Stimulated activated CD4-positive, alpha-beta T cell treated with anti-CD3 and anti-CD28 coated beads, Interleukin-1b, Interleukin-23, amount 100 ng/mL, for 4 hours (primary cell): ENCODE data around the gene CHN1.

Experiments
- DNase-seq, 2 donors: peaks; one replicate each; pipeline ENCODE4 v3.0.0-alpha.2; 2020; ENCODE audit warnings: low read depth in 2 of 2

Gene CHN1

DNA sequence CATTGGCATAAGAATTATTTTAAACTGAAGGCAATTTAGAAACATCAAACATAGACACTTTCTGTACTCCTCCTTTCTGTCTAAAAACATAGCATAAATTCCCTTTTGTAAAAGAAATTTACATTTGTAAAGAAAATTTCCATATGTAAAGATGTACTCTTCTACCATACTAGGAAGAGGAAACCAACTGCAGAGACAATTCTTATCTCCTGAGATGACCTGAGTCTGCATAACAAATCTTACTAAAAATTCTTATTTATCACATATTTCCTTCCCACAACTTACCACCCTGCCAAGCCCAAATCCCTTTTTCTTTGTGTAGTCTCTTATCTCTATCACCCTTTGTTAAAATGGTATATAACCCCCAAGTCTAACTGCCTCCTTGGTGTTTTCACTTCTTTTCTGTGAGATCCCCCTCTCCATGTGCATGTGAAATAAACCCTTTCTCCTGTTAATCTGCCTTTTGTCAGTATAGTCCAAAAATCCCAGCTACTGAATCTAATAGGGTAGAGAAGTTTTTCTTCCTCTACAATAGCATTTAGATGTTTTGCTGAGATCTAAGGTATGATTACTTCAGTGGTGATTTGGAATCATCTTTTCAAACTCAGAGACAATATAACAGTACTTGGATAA, 81.0 kb downstream of the CHN1 start:
- DNase-seq = no peak

DNA sequence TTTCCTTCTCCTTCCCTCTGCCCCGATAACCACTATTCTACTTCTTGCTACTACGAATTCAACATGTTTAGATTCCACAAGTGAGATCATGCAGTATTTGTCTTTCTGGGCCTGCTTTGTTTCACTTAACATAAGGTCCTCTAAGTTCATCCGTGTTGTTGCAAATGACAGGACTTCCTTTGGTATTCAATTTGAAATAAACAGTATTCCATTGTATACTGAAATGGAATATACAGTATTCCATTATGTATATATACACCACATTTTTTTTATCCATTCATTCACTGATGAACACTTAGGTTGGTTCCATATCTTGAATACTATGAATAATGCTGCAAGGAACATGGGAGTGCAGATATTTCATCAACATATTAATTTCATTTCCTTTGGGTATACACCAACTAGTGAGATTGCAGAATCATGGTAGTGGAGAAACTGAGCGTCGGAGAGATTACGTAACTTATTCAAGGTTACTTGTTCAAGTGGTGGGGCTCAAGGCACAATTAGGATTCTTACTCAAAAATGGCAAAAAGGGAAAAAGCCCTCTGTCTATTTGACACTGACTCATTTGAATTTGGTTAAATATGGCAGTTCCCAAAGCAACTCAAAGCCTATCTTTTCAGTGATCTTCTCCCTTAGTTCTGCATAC, 85.1 kb downstream of the CHN1 start:
- DNase-seq = no peak

DNA sequence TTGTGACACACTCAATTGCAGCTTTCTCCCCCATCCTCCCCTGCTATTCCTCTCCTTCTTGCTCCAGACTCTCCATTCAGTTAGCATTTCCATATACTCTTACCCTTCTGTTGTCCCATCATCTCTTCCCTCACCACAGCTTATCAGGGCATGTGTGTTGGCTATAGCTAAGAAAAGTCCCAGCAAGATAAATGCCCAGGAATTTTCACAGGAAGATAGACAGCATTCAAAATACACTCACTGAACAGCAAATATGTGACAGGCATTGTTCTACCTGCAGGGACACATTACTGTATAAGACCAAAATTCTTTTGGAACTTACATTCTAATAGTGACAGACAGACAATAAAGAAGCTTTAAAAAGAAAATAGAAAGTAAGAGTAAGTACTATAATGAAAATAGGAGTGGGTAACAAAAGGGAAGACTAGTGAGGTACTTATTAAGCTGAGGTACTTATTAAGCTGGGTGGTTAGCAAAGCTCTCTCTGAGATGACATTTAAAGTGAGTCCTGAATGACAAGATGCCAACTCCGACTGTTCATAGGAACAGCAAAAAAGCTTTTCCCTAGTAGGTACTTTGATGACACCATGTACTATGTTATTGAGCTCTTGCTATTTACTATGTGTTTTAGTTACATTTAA, 86.2 kb downstream of the CHN1 start:
- no peak for DNase-seq

DNA sequence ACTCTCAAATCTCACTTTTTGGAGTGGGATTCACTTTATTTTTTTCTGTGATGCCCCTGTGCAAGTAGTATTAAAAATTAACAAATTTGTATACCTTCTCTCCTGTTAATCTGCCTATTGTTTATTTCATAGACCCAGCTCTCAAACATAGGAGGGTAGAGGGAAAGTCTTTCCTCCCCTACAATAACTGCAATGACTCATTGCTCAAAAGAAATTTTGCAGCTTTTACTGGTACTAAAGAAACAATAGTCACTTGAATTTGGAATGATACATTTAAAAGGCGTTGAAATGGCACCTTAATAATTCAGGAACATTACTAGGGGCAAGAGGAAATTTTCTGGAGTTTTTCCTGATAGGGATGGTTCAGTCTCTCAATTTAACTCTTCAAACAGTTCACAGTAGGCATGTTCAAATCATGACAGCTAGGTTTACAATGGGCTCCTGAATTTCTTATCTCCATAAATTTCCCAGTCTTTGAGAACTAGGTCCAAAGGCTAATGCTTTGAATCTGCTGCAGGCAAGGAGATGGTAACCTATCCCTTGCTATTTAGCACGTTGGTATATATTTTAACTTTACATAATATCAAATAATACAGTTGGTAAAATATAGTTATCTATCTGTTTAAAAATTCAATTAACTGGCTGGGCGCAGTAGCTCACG, 88.8 kb downstream of the CHN1 start:
- no peak for DNase-seq

DNA sequence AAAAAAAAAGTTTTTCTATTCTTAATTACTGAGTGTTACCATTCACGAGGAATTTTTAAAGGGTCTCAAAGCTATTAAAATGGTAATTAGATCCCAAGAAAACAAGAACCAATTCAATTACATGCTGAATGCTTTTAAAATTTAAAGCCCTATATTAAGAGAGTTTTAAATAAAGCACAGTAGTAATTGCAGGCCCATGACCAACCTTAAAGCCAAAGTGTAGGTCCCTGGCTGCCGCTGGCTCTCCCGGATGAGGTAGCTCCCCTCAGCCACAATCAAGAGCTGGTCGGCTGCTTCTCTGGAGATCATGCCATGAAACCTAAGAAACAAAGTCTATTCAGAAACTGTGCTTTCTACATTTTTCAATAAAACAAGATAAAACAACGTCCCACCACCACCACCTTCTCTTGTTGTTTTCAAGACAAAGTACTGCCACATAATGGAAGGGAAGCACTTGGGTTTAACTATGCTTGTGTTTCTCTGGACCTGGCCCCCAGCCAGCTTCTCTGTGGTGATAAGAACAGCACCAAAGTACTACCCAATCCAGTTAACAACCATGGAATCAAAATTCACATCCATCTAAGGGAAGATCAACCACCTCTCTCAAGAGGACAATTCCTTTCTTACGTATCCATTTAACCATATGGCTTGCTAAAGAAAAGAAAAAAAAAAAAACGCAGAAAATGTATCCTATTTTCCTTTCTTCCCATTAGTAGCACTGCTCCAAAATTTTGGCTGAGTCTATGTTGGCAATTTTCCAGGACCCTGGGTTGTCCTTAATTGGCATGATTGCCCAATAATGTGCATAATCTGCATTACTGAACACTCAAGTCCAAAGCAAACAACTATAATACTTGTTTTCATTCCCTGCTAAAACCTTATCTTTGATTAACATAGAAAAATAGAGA, 90.1 kb downstream of the CHN1 start:
- DNase-seq = no peak

DNA sequence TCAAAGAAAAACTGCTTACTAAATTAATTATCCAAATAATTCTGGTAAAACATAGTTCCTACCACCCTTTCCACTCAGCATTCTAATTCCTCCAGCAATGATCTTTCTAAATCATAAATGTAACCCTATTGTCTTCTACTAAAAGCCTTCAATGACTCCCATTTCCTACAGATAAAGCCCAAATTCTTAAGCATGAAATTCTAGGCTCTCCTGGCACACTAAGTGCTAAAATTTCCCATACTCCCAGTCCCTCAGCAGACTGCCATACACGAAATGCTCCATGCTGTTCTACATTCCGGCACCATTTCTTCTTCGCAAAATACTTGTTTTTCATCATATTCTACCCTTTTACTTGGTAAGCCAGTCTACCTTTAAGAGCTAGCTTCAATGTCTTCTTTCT, 96.9 kb downstream of the CHN1 start:
- DNase-seq = no peak

DNA sequence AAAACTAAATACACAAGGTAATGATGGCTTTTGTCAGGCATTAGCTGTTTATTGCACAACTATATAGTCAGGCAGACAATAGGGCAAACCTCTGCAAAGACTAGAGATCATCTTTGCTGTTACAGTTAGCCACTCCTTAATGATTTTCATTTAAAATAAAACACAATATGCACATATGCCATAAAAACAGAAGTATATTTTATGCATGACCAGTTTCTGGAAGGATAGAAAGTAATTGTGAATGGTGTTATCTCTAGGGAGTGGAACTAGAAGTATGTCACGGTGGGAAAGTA, 102.0 kb downstream of the CHN1 start:
- no peak for DNase-seq

DNA sequence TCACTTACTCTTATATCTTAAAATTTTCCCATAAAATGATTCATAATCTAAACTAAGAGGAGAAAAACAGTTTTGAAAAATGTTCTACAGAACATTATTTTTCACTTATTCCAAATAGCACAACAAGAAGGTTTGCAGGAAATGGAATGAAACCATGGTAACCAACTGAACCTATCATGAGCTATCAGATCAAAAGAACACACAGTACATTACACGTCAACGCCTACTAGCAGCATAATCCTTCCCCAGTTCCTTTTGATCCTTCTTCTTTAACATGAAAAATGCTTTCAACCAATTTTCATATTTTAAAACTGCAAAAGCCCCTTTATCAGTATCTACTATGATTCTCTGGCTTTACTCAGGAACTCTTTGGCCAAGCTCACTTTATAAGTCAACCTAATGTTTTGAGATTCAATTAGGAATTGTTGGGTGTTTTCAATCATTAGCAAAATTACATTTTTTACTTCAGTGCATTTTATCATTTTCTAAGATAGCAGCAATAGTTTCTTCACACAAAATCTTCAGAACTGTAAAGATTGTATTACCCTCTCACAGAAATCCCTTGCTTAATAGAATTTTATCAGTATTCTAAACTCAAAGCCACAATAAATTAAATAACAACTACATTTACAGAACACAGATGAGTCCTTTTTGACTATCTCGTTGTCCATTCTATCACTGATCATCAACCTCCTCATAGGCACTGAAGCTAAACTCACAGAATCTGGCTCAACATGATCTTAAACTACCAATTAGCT, 102.5 kb downstream of the CHN1 start:
- no peak for DNase-seq

DNA sequence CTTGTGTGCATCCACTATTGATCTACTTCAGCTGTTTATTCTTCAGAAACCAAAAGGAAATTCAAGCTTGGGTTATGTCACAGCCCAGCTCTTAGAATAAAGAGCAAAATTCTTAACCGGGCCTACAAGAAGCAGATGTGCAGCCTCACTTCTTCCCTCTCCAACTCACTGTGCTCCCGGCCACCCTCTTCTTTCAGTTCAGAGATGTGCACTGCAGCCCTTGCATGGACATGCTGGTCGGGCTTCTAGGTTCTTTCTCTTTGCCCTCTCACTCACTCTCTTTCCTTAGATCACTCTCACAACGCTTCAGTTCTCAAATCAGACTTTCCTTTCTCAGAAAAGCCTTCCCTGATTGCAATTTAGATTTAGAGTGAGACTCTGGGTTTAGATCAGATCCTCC, 104.1 kb downstream of the CHN1 start:
- no peak for DNase-seq

DNA sequence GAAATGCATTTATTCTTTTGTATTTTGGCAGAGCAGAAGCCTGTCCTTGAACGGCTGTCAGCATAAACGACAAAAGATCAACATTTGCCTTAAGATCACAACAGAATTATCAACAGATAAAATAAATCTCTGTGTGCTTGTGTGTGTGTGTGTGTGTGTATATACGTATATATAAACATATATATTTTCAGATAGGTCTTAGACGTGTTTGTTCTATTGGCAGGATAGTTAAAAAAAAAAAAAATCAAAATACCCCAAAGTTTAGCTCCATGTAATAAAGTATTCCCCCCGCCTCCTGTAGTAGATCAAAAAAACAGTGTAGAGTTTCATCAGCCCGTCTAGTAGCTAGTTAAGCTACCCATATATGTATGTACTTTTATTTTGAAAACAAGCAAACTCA, 107.9 kb downstream of the CHN1 start:
- DNase-seq = no peak

DNA sequence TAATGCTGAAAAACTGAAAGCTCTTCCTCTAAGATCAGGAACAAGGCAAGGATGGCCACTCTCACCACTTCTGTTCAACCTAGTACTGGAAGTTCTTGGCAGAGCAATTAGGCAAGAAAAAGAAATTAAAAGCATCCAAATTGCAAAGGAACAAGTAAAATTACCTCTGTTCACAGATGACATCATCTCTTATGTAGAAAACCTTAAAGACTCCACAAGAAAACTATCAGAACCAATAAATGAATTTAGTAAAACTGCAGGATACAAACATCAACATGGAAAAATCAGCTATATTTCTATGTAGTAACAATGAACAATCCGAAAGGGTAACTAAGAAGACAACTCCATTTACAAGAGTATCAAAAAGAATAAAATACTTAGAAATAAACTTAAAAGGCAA, 112.2 kb downstream of the CHN1 start:
- DNase-seq = no peak

DNA sequence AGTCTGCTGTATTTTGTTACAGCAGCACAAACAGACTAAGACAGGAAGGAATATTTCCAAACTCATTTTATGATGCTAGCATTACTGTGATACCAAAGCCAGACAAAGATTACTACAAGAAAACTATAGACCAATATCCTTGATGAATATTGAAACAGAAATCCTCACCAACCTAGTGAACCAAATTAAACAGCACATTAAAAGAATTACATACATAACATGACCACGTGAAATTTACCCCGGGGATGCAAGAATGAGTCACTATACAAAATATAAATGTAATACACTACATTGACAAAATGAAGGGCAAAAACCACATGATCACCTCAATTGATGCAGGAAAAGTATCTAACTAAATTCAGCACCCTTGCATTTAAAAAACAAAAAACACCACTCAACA, 112.6 kb downstream of the CHN1 start:
- no peak for DNase-seq

DNA sequence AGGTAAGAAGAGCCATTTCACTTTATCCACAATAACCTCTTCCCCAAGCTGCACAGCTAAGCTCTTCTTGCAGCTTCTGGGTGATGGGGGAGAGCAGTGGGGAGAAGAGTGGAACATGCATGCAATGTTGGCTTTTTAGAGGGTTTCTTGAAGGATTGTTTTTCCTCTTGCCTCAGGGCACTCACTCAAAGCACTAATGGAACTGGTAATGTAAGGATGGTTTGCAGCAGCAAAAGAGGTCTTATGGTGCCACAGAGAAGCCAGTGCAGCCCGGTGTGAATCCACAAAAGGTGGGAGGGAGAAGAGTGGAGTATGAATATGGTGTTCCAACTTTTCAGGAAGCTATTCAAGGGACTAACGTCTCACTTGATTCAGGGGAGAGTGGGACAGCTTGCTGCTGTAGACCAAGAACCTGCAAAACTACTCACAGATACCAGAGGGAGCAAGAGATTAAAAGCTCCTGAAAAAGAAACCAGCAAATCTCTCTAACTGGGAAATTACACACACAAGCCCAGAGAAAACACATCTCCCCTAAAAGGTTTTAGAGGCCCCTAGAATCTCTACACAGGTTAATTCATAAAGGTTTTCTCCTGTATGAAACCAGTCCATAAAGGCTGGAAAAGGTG, 116.4 kb downstream of the CHN1 start:
- no peak for DNase-seq

DNA sequence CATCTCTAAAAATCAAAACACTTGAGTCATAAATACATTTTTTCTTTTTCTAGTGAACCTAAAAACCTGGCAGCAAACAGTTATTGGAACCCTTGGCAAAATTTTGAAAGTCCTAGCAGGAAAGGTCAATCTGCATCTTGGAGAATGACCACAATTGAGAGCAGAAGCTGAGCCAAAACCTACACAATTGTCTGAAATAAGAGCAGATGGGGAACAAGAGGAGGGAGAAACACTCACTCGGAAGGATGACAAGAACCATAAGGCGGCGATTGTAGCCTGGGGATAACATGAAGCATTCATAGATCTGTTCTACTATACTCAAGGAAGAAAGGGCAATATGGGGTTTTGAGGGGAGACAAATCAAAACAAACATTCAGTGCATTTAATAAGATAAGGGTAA, 117.0 kb downstream of the CHN1 start:
- no peak for DNase-seq

DNA sequence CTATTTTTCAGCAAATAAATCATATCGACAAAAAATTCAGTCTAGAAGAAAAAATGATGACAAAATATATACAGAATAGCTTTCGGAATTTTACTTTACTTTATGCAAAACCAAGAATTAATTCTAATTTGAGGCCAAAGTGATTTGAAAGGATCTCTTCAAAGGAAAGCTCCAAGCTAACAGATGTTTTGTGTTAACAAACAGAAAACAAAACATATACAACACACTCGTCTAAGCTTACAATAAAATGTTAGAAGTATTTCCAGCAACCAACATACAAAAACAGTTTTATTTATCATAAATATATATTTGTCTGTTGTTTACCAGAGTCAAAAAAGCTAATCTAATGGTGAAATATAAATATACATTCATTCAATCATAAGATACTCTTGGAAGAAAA, 122.8 kb downstream of the CHN1 start:
- DNase-seq = no peak

DNA sequence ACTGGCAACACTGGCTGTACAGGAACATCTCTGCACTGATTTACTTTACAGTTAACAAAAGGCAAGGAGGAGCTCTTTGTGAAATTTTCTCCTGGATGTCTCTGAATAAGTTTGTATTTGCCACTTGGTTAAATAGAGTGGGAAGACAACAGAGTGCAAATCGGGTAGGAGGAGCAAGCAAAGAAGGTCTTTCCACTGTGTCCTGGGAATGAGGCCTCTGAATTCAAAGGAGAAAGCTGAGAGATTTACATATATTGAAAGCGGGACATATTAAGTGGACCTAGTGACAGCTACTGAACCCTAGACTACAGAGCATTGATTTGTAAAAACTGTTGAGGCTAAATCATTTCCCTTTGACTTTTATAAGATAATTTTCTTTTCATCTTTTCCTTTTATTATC, 123.5 kb downstream of the CHN1 start:
- no peak for DNase-seq

DNA sequence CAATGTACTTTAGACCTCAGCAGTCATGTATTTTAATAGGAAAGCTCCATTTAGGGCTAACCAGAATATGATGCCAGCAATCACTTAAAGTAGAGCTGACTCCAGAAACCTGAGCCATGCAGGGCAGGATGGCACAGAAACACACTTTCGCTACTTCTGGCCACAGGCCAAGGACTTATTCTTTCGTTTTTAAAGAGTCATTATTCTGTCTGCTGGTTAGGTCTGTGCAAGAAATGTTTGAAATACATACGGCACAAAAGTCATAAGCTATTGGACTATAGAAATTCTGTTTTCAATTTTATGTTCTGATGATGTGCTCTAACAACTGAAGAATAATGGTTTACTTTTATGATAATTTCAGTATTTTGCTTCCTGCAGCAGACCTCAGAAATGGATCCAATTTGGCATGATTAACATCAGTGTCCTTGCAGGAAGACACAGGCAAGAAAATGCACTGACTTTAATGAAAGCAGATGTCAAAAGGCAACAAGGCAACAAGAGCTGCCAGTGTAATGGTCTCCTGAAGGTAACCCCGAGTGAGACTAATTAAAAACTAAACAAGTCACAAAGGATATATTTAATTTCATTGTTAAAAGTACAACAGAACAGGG, 126.5 kb downstream of the CHN1 start:
- DNase-seq = no peak

DNA sequence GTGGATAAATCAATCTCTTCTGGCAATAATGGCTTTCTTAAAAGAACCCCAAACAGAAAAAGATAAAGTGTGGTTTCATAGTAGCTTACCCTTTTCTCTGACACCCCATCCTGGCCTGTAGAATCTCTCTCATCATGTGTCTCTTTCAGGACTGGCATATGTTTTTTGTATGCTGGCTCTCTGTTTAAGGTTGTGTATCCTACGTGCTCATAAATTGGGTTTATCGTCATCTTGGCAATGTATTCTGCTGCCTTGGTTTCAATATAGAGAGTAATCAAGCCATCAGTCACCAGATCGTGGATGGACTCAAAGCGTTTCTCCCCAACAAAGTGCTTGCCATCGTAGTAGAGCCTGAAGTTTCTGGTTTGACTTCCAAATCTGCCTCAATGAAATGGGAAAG, 127.4 kb downstream of the CHN1 start:
- no peak for DNase-seq

DNA sequence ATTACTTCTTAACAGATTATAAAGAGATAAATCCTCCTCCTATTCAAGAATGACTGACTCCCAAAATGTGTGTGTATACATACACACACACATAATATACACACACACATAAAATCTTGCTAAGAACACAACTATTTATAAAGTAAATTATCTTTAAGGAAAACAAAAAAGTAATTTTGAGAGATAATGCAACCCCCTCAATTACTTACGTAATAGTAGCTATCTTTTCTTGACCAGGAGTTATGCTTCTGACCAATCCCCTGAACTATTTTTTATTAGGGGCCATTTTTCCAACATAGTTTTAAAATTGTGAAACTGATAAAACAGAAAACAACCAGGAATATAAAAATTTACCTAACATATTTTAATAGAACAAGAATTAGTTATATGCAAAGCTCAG, 127.9 kb downstream of the CHN1 start:
- no peak for DNase-seq

DNA sequence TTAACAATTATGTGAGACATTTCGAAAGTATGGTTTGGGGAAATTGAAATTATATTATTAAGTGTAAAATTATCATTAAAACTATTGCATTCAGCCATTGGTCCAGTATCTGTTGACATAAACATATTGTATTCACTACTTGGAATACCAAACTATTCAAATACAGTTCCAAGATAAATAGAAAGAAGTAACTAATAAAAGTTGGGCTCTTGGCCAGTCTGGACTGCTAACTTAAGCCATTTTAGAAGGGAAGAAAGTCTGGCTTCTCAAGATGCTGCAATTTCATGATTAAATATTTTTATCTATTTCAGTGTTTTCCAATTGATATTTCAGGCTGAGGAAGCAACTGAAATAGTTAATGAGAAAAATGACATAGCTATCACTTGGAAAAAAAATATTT, 131.1 kb downstream of the CHN1 start:
- no peak for DNase-seq

DNA sequence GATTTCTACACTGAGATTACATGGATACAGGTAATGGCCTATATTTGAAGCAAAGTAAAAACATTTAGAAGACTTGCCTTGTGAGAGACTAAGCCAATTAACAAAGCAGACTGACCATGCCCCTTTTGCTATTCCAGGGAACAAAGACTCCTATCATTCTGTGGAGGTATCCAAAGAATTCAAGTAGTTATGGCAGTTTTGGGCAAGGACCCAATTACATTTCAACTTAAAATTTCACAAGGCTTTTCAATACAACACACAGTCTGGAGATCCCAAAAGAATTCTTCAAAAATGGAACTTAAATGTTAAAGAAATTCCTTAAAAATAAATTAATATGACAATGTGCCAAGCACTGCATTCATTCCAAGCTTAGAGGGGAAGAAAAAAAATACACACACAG, 131.7 kb downstream of the CHN1 start:
- no peak for DNase-seq
